K562 (cell line): ENCODE measurements around the gene ABHD5. TPM values are rescaled to one million over a fixed set of nuclear protein-coding genes. Genes with fewer than 3 reads are reported as not detected.

ENCODE experiments used
- JUND ChIP-seq, 2 experiments: IDR thresholded peaks; 2 replicates in 1 of 2; 3 replicates in 1 of 2; pipeline ENCODE4 v1.6.1; 2011; ENCODE audit warnings: borderline replicate concordance in 2 of 2, low read depth in 2 of 2, low read length in 2 of 2, improper control_type of control experiment in 1 of 2, missing biosample characterization in 1 of 2, missing genetic modification characterization in 1 of 2, missing genetic modification reagents in 1 of 2
- NR2C1 ChIP-seq, 2 experiments: fragments of 450-650 bp; IDR thresholded peaks; 2 replicates each; pipeline ENCODE4 v1.6.1; 2017; ENCODE audit warnings: mild to moderate bottlenecking in 2 of 2, antibody characterized with exemption in 1 of 2, inconsistent platforms in 1 of 2, missing compliant biosample characterization in 1 of 2, missing genetic modification characterization in 1 of 2
- SMARCA4 ChIP-seq: fragments of 450-650 bp; IDR thresholded peaks from 2 replicates; pipeline ENCODE4 v1.6.1; 2016
- TBL1XR1 ChIP-seq, 2 experiments: IDR thresholded peaks; 2 replicates each; pipeline ENCODE4 v1.6.1; 2012; ENCODE audit warnings: improper control_type of control experiment in 2 of 2, low read length in 2 of 2, mild to moderate bottlenecking in 1 of 2
- YY1 ChIP-seq, 3 experiments: IDR thresholded peaks; 2 replicates each; pipeline ENCODE4 v1.6.1; 2011; ENCODE audit warnings: low read length in 2 of 3, mild to moderate bottlenecking in 2 of 3, moderate library complexity in 2 of 3, borderline replicate concordance in 1 of 3, control low read depth in 1 of 3, low read depth in 1 of 3; ENCODE audit not compliant: insufficient read depth in 3 of 3, insufficient replicate concordance in 2 of 3, control insufficient read depth in 1 of 3, insufficient read length in 1 of 3; ENCODE audit errors: extremely low read depth in 1 of 3
- ZNF175 ChIP-seq: fragments of 200-800 bp; sonication (Bioruptor generic); IDR thresholded peaks from 2 replicates; pipeline ENCODE4 v1.6.1; 2016; ENCODE audit warnings: low read depth, mild to moderate bottlenecking, missing genetic modification characterization, missing compliant biosample characterization
- ZNF584 ChIP-seq: fragments of 200-800 bp; sonication (Bioruptor generic); IDR thresholded peaks from 2 replicates; pipeline ENCODE4 v1.6.1; 2016; ENCODE audit warnings: low read depth, mild to moderate bottlenecking, missing genetic modification characterization, missing compliant biosample characterization
- ZSCAN32 ChIP-seq: fragments of 450-650 bp; formaldehyde crosslinking; IDR thresholded peaks from 2 replicates; pipeline ENCODE4 v1.4.0; 2020; ENCODE audit warnings: mild to moderate bottlenecking, moderate library complexity
- polyA plus RNA-seq, 8 experiments: library from polyadenylated mRNA; depleted of rRNA in 4 of 8; stranded (reverse) in 5 of 8; unstranded in 3 of 8; fragments of >200 nt; fragmentation: Nextera tagmentation in 2 of 8; fragmentation: Illumina TruSeq in 1 of 8; extraction: Ambion mirVana in 2 of 8; extraction: Trizol in 1 of 8; gene quantifications; 2 replicates each; pipeline versions ENCODE4 v1.2.1 to v1.2.3, GENCODE V29; 2011 to 2014; ENCODE audit warnings: inconsistent platforms in 1 of 8, missing spikeins in 1 of 8
- total RNA-seq, 7 experiments: library from RNA; depleted of rRNA in 6 of 7; stranded (reverse); fragments of >200 nt in 6 of 7; fragmentation: Illumina TruSeq in 2 of 7; extraction: Trizol in 2 of 7; gene quantifications; 2 replicates each; pipeline versions ENCODE4 v1.2.1 to v1.2.3, GENCODE V29; 2011 to 2021; ENCODE audit warnings: low replicate concordance in 1 of 7
- TF ChIP-seq, protein P1 (sequence below): fragments of 250-450 bp; sonication (Bioruptor Pico); IDR thresholded peaks from 2 replicates; pipeline ENCODE4 v1.5.0; 2021
- TF ChIP-seq, protein P2 (sequence below), 2 experiments: fragments of 450-650 bp in 1 of 2; sonication (generic) in 1 of 2; formaldehyde crosslinking in 1 of 2; IDR thresholded peaks in 1 of 2; conservative IDR thresholded peaks in 1 of 2; 2 replicates each; pipeline versions ENCODE4 v1.6.1 to v1.8.1; 2016 to 2023; ENCODE audit warnings: mild to moderate bottlenecking in 2 of 2, moderate library complexity in 2 of 2, inconsistent platforms in 1 of 2, missing genetic modification reagents in 1 of 2
- TF ChIP-seq, protein P3 (sequence below): fragments of 450-650 bp; IDR thresholded peaks from 2 replicates; pipeline ENCODE4 v1.6.1; 2018; ENCODE audit not compliant: partially characterized antibody
- TF ChIP-seq, protein P4 (sequence below): fragments of 450-650 bp; IDR thresholded peaks from 2 replicates; pipeline ENCODE4 v1.6.1; 2016; ENCODE audit warnings: borderline replicate concordance
- TF ChIP-seq, protein P5 (sequence below): conservative IDR thresholded peaks from 2 replicates; pipeline ENCODE4 v1.6.1; 2011; ENCODE audit warnings: low read depth, mild to moderate bottlenecking, low read length; ENCODE audit not compliant: control insufficient read depth

Gene ABHD5
- total and polyA plus RNA-seq, 9 of the 15 experiments (the other 6 are each of a cell fraction or from before 2014, with no cell fraction given) = 27.8 to 61.7 (median 39.9) TPM

DNA sequence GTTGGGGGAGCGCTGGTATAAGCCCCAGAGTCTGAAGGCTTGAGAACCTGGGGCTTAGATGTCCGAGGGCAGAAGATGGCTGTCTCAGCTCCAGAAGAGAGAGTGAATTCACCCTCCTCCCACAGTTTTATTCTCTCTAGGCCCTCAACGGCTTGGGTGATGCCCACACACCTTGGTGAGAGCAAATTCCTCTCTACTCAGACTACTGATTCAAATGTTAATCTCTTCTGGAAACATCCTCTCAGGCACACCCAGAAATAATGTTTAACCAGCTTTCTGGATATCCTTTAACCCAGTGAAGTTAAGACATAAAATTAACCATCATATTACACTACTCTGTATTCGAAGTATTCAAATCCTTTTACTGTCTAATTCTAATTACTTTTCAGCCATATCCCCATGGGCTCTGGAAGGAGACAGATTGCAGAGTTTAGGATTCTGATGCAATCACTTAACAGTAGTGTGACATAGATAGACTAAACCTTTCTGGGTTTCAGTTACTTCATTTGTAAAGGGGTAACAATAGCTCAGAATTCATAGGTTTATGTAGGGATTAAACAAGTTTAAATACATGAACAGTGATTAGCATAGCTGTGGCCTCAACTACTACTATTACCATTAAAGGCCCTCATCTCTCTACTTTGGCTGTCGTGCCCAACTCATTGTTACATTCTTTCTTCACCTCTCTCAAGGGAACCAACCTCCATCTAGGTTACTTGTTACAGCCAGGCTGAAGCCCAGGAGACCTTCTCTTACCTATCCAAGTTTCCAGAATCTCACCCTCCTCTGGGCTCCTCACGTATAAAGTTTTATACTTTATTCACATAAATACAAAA, 43.2 kb upstream of the ABHD5 start (continued):
- TF ChIP-seq, protein P1, sequence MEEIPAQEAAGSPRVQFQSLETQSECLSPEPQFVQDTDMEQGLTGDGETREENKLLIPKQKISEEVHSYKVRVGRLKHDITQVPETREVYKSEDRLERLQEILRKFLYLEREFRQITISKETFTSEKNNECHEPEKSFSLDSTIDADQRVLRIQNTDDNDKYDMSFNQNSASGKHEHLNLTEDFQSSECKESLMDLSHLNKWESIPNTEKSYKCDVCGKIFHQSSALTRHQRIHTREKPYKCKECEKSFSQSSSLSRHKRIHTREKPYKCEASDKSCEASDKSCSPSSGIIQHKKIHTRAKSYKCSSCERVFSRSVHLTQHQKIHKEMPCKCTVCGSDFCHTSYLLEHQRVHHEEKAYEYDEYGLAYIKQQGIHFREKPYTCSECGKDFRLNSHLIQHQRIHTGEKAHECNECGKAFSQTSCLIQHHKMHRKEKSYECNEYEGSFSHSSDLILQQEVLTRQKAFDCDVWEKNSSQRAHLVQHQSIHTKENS (CRISPR knock-in tag) = no peak
- TF ChIP-seq, protein P2, sequence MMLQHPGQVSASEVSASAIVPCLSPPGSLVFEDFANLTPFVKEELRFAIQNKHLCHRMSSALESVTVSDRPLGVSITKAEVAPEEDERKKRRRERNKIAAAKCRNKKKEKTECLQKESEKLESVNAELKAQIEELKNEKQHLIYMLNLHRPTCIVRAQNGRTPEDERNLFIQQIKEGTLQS (IDR thresholded peaks at IDR 0.05) = peak; percentile 92
- TF ChIP-seq, protein P2 (CRISPR knock-in tag; conservative IDR thresholded peaks at IDR 0.05) = no peak
- peak; percentile 88 for TF ChIP-seq ZSCAN32 (CRISPR knock-in tag)
- TF ChIP-seq, protein P3, sequence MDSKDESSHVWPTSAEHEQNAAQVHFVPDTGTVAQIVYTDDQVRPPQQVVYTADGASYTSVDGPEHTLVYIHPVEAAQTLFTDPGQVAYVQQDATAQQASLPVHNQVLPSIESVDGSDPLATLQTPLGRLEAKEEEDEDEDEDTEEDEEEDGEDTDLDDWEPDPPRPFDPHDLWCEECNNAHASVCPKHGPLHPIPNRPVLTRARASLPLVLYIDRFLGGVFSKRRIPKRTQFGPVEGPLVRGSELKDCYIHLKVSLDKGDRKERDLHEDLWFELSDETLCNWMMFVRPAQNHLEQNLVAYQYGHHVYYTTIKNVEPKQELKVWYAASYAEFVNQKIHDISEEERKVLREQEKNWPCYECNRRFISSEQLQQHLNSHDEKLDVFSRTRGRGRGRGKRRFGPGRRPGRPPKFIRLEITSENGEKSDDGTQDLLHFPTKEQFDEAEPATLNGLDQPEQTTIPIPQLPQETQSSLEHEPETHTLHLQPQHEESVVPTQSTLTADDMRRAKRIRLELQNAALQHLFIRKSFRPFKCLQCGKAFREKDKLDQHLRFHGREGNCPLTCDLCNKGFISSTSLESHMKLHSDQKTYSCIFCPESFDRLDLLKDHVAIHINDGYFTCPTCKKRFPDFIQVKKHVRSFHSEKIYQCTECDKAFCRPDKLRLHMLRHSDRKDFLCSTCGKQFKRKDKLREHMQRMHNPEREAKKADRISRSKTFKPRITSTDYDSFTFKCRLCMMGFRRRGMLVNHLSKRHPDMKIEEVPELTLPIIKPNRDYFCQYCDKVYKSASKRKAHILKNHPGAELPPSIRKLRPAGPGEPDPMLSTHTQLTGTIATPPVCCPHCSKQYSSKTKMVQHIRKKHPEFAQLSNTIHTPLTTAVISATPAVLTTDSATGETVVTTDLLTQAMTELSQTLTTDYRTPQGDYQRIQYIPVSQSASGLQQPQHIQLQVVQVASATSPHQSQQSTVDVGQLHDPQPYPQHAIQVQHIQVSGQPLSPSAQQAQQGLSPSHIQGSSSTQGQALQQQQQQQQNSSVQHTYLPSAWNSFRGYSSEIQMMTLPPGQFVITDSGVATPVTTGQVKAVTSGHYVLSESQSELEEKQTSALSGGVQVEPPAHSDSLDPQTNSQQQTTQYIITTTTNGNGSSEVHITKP = peak; percentile 66
- peak; percentile 90 for TF ChIP-seq ZNF175 (CRISPR knock-in tag)
- TF ChIP-seq SMARCA4 = peak; percentile 56; the same call in 1 of the 2 replicates
- 0 out of 4 replicates have a peak, but pooled peaks of 1 of the 2 experiments have one; percentile 6 for TF ChIP-seq TBL1XR1 (IDR thresholded peaks at IDR 0.05; ENCODE audit: low read length in 2 of 2)
- TF ChIP-seq JUND (IDR thresholded peaks at IDR 0.05; ENCODE audit: borderline replicate concordance, low read depth, low read length) = 0 out of 2 replicates have a peak, but pooled peaks have one; percentile 11
- TF ChIP-seq JUND (tag; IDR thresholded peaks at IDR 0.05; ENCODE audit: borderline replicate concordance, low read depth, low read length) = peak; percentile 47; the same call in 1 of the 3 replicates
- TF ChIP-seq, protein P4, sequence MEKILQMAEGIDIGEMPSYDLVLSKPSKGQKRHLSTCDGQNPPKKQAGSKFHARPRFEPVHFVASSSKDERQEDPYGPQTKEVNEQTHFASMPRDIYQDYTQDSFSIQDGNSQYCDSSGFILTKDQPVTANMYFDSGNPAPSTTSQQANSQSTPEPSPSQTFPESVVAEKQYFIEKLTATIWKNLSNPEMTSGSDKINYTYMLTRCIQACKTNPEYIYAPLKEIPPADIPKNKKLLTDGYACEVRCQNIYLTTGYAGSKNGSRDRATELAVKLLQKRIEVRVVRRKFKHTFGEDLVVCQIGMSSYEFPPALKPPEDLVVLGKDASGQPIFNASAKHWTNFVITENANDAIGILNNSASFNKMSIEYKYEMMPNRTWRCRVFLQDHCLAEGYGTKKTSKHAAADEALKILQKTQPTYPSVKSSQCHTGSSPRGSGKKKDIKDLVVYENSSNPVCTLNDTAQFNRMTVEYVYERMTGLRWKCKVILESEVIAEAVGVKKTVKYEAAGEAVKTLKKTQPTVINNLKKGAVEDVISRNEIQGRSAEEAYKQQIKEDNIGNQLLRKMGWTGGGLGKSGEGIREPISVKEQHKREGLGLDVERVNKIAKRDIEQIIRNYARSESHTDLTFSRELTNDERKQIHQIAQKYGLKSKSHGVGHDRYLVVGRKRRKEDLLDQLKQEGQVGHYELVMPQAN = no peak
- TF ChIP-seq NR2C1 (IDR thresholded peaks at IDR 0.05) = no peak
- 0 out of 2 replicates have a peak, but pooled peaks have one; percentile 55 for TF ChIP-seq NR2C1 (tag; IDR thresholded peaks at IDR 0.05)
- no peak for TF ChIP-seq YY1 (IDR thresholded peaks at IDR 0.05; ENCODE audit: borderline replicate concordance in 1 of 3, control insufficient read depth in 1 of 3, extremely low read depth in 1 of 3, insufficient read depth in 3 of 3, insufficient read length in 1 of 3, insufficient replicate concordance in 2 of 3, low read depth in 1 of 3, low read length in 2 of 3)
- TF ChIP-seq, protein P5, sequence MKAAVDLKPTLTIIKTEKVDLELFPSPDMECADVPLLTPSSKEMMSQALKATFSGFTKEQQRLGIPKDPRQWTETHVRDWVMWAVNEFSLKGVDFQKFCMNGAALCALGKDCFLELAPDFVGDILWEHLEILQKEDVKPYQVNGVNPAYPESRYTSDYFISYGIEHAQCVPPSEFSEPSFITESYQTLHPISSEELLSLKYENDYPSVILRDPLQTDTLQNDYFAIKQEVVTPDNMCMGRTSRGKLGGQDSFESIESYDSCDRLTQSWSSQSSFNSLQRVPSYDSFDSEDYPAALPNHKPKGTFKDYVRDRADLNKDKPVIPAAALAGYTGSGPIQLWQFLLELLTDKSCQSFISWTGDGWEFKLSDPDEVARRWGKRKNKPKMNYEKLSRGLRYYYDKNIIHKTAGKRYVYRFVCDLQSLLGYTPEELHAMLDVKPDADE = no peak
- TF ChIP-seq ZNF584 = peak; percentile 93
